K562 treated with DMSO at 1 percent for 48 hours (cell line): ENCODE data around the gene SMS. TPM values are rescaled to one million over a fixed set of nuclear protein-coding genes. Genes with fewer than 3 reads are reported as not detected.

Source experiments
- total RNA-seq: library from RNA; unstranded; fragments of 300-600 nt; gene quantifications from 2 replicates; pipeline ENCODE4 v1.2.3, GENCODE V29; 2022; ENCODE audit warnings: low replicate concordance; ENCODE audit errors: extremely low read depth

SMS gene
- not detected in 2 replicates for total RNA-seq

DNA sequence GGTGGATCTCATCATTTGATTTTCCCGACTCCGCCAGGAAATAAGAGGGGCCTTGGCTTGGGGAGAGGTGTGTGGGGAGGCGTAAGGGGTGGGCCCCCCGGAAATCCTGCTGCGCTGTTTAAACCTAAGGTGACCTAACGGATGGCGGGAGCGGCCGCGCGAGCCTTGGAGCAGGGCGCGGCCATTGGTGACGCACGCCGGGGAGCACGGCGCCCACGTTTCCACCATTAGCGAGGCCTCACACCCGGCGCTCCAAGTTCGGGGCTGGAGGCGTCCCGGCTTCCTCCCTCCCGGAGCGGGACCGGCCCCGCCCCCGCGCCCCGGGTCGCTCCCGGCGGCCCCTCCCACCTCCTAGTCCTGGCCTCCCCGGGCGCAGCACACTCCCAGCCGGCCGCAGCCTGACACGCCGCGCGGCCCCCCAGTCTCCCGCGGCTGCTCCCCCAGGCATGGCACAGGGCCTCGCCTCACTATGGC lies at the start of gene SMS:
SMS (plus strand) TSS at position 354 of the 474 bp plus-strand sequence; CDS start at position 470, 116 bp downstream.

DNA sequence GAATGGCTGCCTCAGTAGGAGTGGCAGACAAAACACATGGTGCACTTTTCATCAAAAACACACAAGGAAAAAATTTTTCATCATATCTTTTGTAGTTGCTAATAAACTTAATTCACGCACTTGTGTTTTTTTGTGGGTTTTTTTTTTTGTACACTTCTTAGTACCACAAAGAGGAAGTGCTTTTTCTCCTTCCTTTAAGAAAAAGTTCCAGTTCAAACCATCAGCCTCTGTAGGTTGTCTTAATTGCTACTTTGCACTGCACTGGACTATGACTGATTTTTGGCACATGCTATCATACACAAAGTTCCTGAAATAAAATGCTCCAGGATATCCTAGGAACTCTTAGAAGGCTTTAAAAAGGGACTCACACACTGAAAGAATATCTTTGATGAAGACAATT lies 91.6 kb downstream of the SMS start, which contains the start of gene PHEX:
PHEX (plus strand) TSS at position 242 of the 400 bp plus-strand sequence. CDS start 681 bp downstream, outside the sequence.

Other genes with a start within 250 kb of the SMS start
- not detected in 2 replicates for gene SMPX, start 182.6 kb upstream of the SMS start, total RNA-seq
- gene MBTPS2, start 101.1 kb upstream of the SMS start, total RNA-seq: not detected in 2 replicates
- not detected in 2 replicates for gene YY2, start 84.7 kb upstream of the SMS start, total RNA-seq
- not detected in 2 replicates for gene PHEX, start 91.6 kb downstream of the SMS start, total RNA-seq